Neutrophil (primary cell): ENCODE results near the gene TMC2.
"Not testable (repeated sequence)": the region's sequence is repeated elsewhere in the genome, so short reads cannot be mapped to it uniquely, and the experiment has no call there.

Source experiments
- H3K27ac ChIP-seq: fragments of 200-600 bp; sonication (generic); 2 replicates; pipeline ENCODE4 v1.5.1; 2016; ENCODE audit warnings: mild to moderate bottlenecking, moderate library complexity
- H3K27me3 ChIP-seq: fragments of 200-600 bp; sonication (generic); 2 replicates; pipeline ENCODE4 v1.6.0; 2016; ENCODE audit warnings: mild to moderate bottlenecking
- H3K36me3 ChIP-seq: fragments of 200-600 bp; sonication (generic); 2 replicates; pipeline ENCODE4 v1.5.1; 2017
- H3K4me1 ChIP-seq, 2 experiments: fragments of 200-600 bp in 1 of 2; sonication (generic) in 1 of 2; 1 replicate in 1 of 2; 2 replicates in 1 of 2; pipeline versions ENCODE4 v1.5.1 to v1.6.1; 2013 to 2016; ENCODE audit warnings: low read depth in 1 of 2, low read length in 1 of 2, mild to moderate bottlenecking in 1 of 2, moderate library complexity in 1 of 2; ENCODE audit not compliant: control insufficient read depth in 1 of 2, insufficient read depth in 1 of 2
- H3K4me3 ChIP-seq, 2 experiments: fragments of 200-600 bp in 1 of 2; sonication (generic) in 1 of 2; 1 replicate in 1 of 2; 2 replicates in 1 of 2; pipeline ENCODE4 v1.5.1; 2013 to 2016; ENCODE audit warnings: low read depth in 1 of 2, low read length in 1 of 2, mild to moderate bottlenecking in 1 of 2, moderate library complexity in 1 of 2
- H3K9me3 ChIP-seq: fragments of 200-600 bp; sonication (generic); 2 replicates; pipeline ENCODE4 v1.5.1; 2016
- TF ChIP-seq, protein P1 (sequence below): fragments of 200-600 bp; sonication (generic); IDR thresholded peaks from 2 replicates; pipeline ENCODE4 v1.5.1; 2016; ENCODE audit warnings: antibody characterized with exemption

The TMC2 gene

DNA sequence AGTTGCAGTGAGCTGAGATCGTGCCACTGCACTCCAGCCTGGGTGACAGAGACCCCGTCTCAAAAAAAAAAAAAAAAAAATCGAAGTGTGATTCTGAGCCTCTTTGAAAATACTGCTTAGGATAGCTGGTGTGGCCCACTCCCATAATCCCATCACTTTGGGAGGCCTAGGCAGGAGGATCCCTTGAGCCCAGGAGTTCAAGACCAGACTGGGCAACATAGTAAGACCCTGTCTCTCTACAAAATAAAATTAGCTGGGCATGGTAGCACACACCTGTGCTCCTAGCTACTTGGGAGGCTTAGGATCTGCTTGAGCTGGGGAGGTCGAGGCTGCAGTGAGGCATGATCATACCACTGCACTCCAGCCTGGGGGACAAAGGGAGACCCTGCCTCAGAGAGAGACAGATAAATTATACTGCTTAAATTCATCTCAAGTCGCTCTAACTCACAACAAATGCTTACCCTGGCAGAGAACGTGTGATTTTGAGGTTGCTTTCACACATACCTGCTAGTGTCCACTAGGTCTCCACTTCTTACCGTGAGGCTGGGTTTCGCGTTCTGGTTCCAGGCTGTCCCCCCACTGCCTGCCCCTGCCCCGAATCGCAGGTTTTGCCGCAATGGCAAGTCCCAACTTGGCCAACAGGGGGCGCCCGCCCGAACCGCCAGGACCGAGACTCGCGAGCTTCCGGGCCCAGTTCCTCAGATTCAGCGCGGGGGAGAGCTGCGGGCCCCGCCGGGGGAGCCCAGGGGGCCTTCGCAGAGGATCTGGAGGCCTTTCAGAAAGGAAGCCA is 12.3 kb upstream of the TMC2 start:
- peak overlapping the region; percentile 68 to 86 for H3K4me3 ChIP-seq
- TF ChIP-seq, protein P1, sequence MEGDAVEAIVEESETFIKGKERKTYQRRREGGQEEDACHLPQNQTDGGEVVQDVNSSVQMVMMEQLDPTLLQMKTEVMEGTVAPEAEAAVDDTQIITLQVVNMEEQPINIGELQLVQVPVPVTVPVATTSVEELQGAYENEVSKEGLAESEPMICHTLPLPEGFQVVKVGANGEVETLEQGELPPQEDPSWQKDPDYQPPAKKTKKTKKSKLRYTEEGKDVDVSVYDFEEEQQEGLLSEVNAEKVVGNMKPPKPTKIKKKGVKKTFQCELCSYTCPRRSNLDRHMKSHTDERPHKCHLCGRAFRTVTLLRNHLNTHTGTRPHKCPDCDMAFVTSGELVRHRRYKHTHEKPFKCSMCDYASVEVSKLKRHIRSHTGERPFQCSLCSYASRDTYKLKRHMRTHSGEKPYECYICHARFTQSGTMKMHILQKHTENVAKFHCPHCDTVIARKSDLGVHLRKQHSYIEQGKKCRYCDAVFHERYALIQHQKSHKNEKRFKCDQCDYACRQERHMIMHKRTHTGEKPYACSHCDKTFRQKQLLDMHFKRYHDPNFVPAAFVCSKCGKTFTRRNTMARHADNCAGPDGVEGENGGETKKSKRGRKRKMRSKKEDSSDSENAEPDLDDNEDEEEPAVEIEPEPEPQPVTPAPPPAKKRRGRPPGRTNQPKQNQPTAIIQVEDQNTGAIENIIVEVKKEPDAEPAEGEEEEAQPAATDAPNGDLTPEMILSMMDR, result peak; percentile 90
- no peaks in the 10 kb centered on the region for H3K9me3 ChIP-seq
- peaks cover 84% of the 10 kb centered on the region for H3K27me3 ChIP-seq
- no peak overlapping the region for H3K27ac ChIP-seq
- peaks cover 14 to 15% of the 10 kb centered on the region in 2 experiments for H3K4me1 ChIP-seq
- H3K36me3 ChIP-seq, result no peaks in the 10 kb centered on the region

DNA sequence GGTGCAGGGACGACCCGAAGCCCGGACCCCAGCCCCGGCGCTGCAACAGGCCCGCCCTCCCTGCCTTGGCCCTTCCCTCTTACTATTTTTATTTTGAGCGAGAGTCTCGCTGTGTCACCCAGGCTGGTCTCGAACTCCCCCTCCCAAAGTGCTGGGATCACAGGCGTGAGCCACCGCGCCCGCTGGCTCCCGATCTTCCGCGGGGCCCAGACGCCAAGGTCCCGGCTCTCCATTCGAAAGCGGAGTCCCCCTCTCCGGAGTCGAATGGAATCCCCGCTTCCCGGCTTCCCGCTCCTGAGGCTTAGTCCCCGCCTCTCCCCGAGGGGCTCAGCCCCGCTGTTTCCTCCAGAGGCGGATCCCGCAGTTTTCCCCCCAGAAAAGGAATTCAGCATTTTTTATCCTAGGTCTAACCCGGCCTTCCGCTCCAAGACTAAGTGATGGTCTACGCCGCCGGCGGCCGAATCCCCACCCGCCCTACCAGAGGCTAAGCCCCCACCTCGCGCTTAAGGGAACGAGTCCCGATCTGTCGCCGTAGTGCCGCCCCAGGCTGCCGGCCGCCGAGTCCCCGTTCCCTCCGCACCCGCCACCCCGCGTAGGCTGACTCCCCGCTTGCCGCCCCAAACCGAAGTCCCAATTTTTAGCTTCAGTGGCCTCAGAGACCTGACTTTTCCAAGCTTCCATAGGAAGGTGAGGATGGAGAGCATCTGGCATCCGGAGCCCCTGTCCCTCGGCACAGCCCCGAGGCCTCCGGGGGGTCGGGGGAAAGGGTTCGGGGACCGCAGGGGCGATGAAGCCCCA is 11.5 kb upstream of the TMC2 start:
- Histone ChIP-seq H3K4me3 (peak overlapping the region; percentile 68 to 86), H3K9me3 (no peaks in the 10 kb centered on the region)
- TF ChIP-seq, protein P1, result no peak

DNA sequence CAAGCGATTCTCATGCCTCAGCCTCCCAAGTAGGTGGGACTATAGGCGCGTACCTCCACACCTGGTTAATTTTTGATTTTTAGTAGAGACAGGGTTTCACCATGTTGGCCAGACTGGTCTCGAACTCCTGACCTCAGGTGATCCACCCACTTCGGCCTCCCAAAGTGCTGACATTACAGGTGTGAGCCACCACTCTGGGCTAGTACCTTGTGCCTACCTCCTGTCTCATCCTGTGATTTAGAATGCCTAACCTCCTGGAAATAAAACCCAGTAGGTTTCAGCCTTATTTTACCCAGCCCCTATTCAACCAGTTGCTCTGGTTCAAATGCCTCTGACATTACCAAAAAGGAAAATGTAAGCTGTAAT is 10.2 kb upstream of the TMC2 start:
- not testable (repeated sequence) for H3K9me3 ChIP-seq, H3K36me3 ChIP-seq, H3K4me3 ChIP-seq, H3K27ac ChIP-seq
- Histone ChIP-seq H3K4me1 (peaks cover 14 to 15% of the 10 kb centered on the region in 2 experiments), H3K27me3 (peaks cover 98% of the 10 kb centered on the region)

More for the DNA sequence above, 11.5 kb upstream of the TMC2 start:
- H3K27me3 ChIP-seq, result peaks cover 92% of the 10 kb centered on the region
- no peak overlapping the region for H3K27ac ChIP-seq
- peaks cover 14 to 15% of the 10 kb centered on the region in 2 experiments for H3K4me1 ChIP-seq
- no peaks in the 10 kb centered on the region for H3K36me3 ChIP-seq

DNA sequence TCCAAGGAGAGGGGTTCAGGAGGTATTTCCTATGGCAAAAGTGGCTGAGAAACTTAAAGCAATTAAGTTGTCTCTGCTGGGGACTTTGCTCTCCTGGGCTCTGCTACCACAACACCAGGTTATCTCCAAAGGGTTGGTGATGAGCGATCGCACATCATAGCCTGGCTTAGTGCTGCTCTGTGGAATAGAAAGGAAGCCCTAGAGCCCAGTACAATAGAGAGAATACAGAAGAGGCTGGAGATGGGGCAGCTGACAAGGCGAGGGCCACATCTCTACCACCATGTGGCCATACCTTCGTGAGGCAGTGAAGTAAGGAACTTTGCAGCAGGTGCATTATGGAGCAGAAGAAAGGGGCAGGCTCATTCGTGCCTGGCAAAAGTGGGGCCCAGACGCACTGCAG is 8.6 kb upstream of the TMC2 start:
- Histone ChIP-seq H3K4me1 (peaks cover 14 to 15% of the 10 kb centered on the region in 2 experiments), H3K27ac (no peak overlapping the region), H3K9me3 (no peaks in the 10 kb centered on the region), H3K27me3 (peaks cover 98% of the 10 kb centered on the region), H3K36me3 (no peaks in the 10 kb centered on the region), H3K4me3 (no peak overlapping the region)
- TF ChIP-seq, protein P1, result no peak

DNA sequence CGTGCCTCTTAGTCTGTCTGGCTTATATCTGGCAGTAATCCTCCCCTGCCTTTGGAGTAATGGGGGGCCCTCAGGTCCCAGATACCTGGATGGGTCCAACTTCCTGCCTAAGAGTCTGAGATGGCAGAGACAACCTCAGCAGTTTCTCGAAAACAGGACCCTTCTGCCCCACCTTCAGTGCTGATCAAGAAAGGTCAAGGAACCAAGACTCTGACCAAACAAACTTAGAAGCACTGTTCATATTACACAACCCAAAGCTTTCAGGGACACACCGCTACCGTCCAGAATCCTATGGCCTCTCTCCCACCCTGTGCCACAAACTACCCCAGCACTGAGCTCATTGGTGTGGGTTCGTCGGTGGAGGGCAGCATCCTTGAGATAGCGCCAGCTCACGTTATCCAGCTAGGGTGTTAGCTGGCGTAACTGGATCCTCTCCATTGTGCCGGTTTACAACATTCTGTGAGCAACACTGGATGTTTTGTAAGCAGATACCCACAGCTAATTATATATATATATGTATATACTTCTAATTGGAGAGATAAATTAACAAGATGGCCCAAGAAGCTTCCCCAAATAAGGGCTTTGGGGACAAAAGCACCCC is 7.6 kb upstream of the TMC2 start:
- TF ChIP-seq, protein P1, result no peak
- H3K9me3 ChIP-seq, result no peaks in the 10 kb centered on the region
- H3K36me3 ChIP-seq, result no peaks in the 10 kb centered on the region
- peaks cover 14 to 15% of the 10 kb centered on the region in 2 experiments for H3K4me1 ChIP-seq
- no peak overlapping the region for H3K27ac ChIP-seq
- no peak overlapping the region for H3K4me3 ChIP-seq
- H3K27me3 ChIP-seq, result peaks cover 100% of the 10 kb centered on the region
